ENCODE data around the gene SLC38A9. TPM values are rescaled to one million over a fixed set of nuclear protein-coding genes. Genes with fewer than 3 reads are reported as not detected.
A peak's percentile ranks its signal among the peaks of the same experiment; 100 is the strongest.

The SLC38A9 gene
- total and polyA plus RNA-seq, 9 of the 15 experiments (the other 6 are each of a cell fraction or from before 2014, with no cell fraction given), result 14.0 to 34.5 (median 20.7) TPM

- TF ChIP-seq, protein P1, sequence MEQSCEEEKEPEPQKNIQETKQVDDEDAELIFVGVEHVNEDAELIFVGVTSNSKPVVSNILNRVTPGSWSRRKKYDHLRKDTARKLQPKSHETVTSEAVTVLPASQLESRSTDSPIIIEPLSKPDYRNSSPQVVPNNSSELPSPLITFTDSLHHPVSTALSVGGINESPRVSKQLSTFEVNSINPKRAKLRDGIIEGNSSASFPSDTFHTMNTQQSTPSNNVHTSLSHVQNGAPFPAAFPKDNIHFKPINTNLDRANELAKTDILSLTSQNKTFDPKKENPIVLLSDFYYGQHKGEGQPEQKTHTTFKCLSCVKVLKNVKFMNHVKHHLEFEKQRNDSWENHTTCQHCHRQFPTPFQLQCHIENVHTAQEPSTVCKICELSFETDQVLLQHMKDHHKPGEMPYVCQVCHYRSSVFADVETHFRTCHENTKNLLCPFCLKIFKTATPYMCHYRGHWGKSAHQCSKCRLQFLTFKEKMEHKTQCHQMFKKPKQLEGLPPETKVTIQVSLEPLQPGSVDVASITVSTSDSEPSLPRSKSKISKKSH (CRISPR knock-in tag; IDR thresholded peaks at IDR 0.05), result no peak
- TF ChIP-seq ILK (tag; IDR thresholded peaks at IDR 0.05; ENCODE audit: borderline replicate concordance, low read depth) (no peak), ESRRA (IDR thresholded peaks at IDR 0.05; ENCODE audit: borderline replicate concordance, low read depth) (peak; percentile 46; the same call in 1 of the 2 replicates), HDAC8 (tag; IDR thresholded peaks at IDR 0.05) (no peak), SPI1 (IDR thresholded peaks at IDR 0.05; ENCODE audit: borderline replicate concordance, low read depth, low read length) (peak; percentile 65; the same call in 1 of the 2 replicates), ETV1 (tag; conservative IDR thresholded peaks at IDR 0.05; ENCODE audit: low read depth) (0 out of 2 replicates have a peak, but pooled peaks have one; percentile 11), RCOR1 (IDR thresholded peaks at IDR 0.05; ENCODE audit: borderline replicate concordance in 1 of 2, low read depth in 2 of 2, low read length in 2 of 2) (peak in 1 of 2 experiments; percentile 43; a peak in 1 of 4 replicates), CREB1 (IDR thresholded peaks at IDR 0.05) (0 out of 2 replicates have a peak, but pooled peaks have one; percentile 14), CREB1 (CRISPR knock-in tag; IDR thresholded peaks at IDR 0.05) (peak; percentile 57), CEBPZ (IDR thresholded peaks at IDR 0.05; ENCODE audit: borderline replicate concordance, low read depth, low read length) (no peak), U2AF1 (optimal IDR thresholded peaks at IDR 0.05; ENCODE audit: low read depth, low read length) (no peak), LCOR (CRISPR knock-in tag; IDR thresholded peaks at IDR 0.05) (peak; percentile 86; the same call in 1 of the 2 replicates), CBX5 (IDR thresholded peaks at IDR 0.05; ENCODE audit: borderline replicate concordance, low read depth) (no peak), ELF4 (CRISPR knock-in tag; IDR thresholded peaks at IDR 0.05) (0 out of 2 replicates have a peak, but pooled peaks have one; percentile 26), SIX5 (IDR thresholded peaks at IDR 0.05; ENCODE audit: borderline replicate concordance in 1 of 2, insufficient read depth in 1 of 2, low read depth in 1 of 2, low read length in 2 of 2) (peak; percentile 79 to 85)
- TF ChIP-seq, protein P2, sequence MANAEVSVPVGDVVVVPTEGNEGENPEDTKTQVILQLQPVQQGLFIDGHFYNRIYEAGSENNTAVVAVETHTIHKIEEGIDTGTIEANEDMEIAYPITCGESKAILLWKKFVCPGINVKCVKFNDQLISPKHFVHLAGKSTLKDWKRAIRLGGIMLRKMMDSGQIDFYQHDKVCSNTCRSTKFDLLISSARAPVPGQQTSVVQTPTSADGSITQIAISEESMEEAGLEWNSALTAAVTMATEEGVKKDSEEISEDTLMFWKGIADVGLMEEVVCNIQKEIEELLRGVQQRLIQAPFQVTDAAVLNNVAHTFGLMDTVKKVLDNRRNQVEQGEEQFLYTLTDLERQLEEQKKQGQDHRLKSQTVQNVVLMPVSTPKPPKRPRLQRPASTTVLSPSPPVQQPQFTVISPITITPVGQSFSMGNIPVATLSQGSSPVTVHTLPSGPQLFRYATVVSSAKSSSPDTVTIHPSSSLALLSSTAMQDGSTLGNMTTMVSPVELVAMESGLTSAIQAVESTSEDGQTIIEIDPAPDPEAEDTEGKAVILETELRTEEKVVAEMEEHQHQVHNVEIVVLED (CRISPR knock-in tag; IDR thresholded peaks at IDR 0.05), result 0 out of 2 replicates have a peak, but pooled peaks have one; percentile 22
- TF ChIP-seq, protein P3, sequence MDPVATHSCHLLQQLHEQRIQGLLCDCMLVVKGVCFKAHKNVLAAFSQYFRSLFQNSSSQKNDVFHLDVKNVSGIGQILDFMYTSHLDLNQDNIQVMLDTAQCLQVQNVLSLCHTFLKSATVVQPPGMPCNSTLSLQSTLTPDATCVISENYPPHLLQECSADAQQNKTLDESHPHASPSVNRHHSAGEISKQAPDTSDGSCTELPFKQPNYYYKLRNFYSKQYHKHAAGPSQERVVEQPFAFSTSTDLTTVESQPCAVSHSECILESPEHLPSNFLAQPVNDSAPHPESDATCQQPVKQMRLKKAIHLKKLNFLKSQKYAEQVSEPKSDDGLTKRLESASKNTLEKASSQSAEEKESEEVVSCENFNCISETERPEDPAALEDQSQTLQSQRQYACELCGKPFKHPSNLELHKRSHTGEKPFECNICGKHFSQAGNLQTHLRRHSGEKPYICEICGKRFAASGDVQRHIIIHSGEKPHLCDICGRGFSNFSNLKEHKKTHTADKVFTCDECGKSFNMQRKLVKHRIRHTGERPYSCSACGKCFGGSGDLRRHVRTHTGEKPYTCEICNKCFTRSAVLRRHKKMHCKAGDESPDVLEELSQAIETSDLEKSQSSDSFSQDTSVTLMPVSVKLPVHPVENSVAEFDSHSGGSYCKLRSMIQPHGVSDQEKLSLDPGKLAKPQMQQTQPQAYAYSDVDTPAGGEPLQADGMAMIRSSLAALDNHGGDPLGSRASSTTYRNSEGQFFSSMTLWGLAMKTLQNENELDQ (CRISPR knock-in tag; IDR thresholded peaks at IDR 0.05; ENCODE audit: borderline replicate concordance), result no peak
Observed at GRCh38 chr5:55712023-55712859, at the start of gene SLC38A9 (continued).
